H9 (cell line): ENCODE measurements around the gene GSTA5. TPM values are rescaled to one million over a fixed set of nuclear protein-coding genes. Genes with fewer than 3 reads are reported as not detected.
A peak's percentile ranks its signal among the peaks of the same experiment; 100 is the strongest.

Experiments used
- DNase-seq: peaks from one replicate; pipeline ENCODE4 v3.0.0-alpha.2; 2017
- H2AFZ ChIP-seq: one replicate; pipeline ENCODE4 v1.6.1; 2013; ENCODE audit warnings: mild to moderate bottlenecking, low read length, control low read depth, moderate library complexity
- H2AK5ac ChIP-seq: 2 replicates; pipeline ENCODE4 v1.6.1; 2013; ENCODE audit warnings: low read length, control low read depth, mixed read lengths; ENCODE audit not compliant: insufficient read length
- H2BK120ac ChIP-seq: one replicate; pipeline ENCODE4 v1.6.1; 2013; ENCODE audit warnings: low read depth, mild to moderate bottlenecking, low read length, control low read depth, inconsistent platforms; ENCODE audit not compliant: poor library complexity, severe bottlenecking
- H2BK12ac ChIP-seq: 2 replicates; pipeline ENCODE4 v1.6.1; 2013; ENCODE audit warnings: low read length, control low read depth, mixed read lengths, low read depth; ENCODE audit not compliant: insufficient read length
- H2BK15ac ChIP-seq: 2 replicates; pipeline ENCODE4 v1.6.1; 2013; ENCODE audit warnings: low read depth, low read length, control low read depth
- H2BK20ac ChIP-seq: one replicate; pipeline ENCODE4 v1.6.1; 2013; ENCODE audit warnings: low read depth, mild to moderate bottlenecking, low read length, control low read depth, inconsistent platforms; ENCODE audit not compliant: poor library complexity, severe bottlenecking
- H2BK5ac ChIP-seq: 2 replicates; pipeline ENCODE4 v1.6.1; 2013; ENCODE audit warnings: low read length, control low read depth, mixed read lengths; ENCODE audit not compliant: insufficient read length
- H3K14ac ChIP-seq: 2 replicates; pipeline ENCODE4 v1.6.1; 2013; ENCODE audit warnings: low read length, control low read depth; ENCODE audit not compliant: insufficient read depth
- H3K18ac ChIP-seq: 2 replicates; pipeline ENCODE4 v1.6.1; 2013; ENCODE audit warnings: low read depth, mild to moderate bottlenecking, mixed read lengths, low read length, control low read depth; ENCODE audit not compliant: insufficient read length
- H3K23ac ChIP-seq: 2 replicates; pipeline ENCODE4 v1.6.1; 2013; ENCODE audit warnings: low read length, control low read depth, mixed read lengths, low read depth; ENCODE audit not compliant: insufficient read length
- H3K23me2 ChIP-seq: 2 replicates; pipeline ENCODE4 v1.6.1; 2013; ENCODE audit warnings: low read depth, mild to moderate bottlenecking, mixed read lengths, low read length, control low read depth; ENCODE audit not compliant: insufficient read length, poor library complexity, severe bottlenecking
- H3K27ac ChIP-seq: 2 replicates; pipeline ENCODE4 v1.5.1; 2013; ENCODE audit warnings: low read length, control low read depth, mixed read lengths, low read depth; ENCODE audit not compliant: insufficient read length
- H3K27me3 ChIP-seq: 2 replicates; pipeline ENCODE4 v1.6.1; 2013; ENCODE audit warnings: low read length, control low read depth, inconsistent platforms; ENCODE audit not compliant: insufficient read depth
- H3K4ac ChIP-seq: 2 replicates; pipeline ENCODE4 v1.6.1; 2013; ENCODE audit warnings: low read depth, mild to moderate bottlenecking, control low read depth, inconsistent platforms, low read length, moderate library complexity
- H3K4me1 ChIP-seq: 2 replicates; pipeline ENCODE4 v1.6.1; 2013; ENCODE audit warnings: low read length, control low read depth, inconsistent platforms; ENCODE audit not compliant: insufficient read depth
- H3K4me2 ChIP-seq: 2 replicates; pipeline ENCODE4 v1.6.1; 2013; ENCODE audit warnings: low read length, control low read depth, mixed read lengths; ENCODE audit not compliant: insufficient read length, insufficient read depth
- H3K56ac ChIP-seq: 2 replicates; pipeline ENCODE4 v1.6.1; 2013; ENCODE audit warnings: low read depth, mild to moderate bottlenecking, mixed read lengths, low read length, control low read depth; ENCODE audit not compliant: insufficient read length
- H3K79me1 ChIP-seq: 2 replicates; pipeline ENCODE4 v1.6.1; 2013; ENCODE audit warnings: low read depth, mild to moderate bottlenecking, moderate library complexity, low read length, control low read depth, inconsistent platforms; ENCODE audit not compliant: insufficient read depth, poor library complexity, severe bottlenecking
- H3K79me2 ChIP-seq: 2 replicates; pipeline ENCODE4 v1.6.1; 2013; ENCODE audit warnings: low read length, control low read depth, inconsistent platforms; ENCODE audit not compliant: insufficient read depth
- H3K9ac ChIP-seq: 2 replicates; pipeline ENCODE4 v1.6.1; 2013; ENCODE audit warnings: low read length, control low read depth, mixed read lengths; ENCODE audit not compliant: insufficient read length; ENCODE audit errors: extremely low read depth
- H3K9me3 ChIP-seq: one replicate; pipeline ENCODE4 v1.6.1; 2013; ENCODE audit warnings: low read depth, low read length, inconsistent platforms; ENCODE audit not compliant: control insufficient read depth
- H3T11ph ChIP-seq: one replicate; pipeline ENCODE4 v1.6.1; 2013; ENCODE audit warnings: mild to moderate bottlenecking, low read length, control low read depth, inconsistent platforms
- H4K20me1 ChIP-seq: one replicate; pipeline ENCODE4 v1.6.1; 2013; ENCODE audit not compliant: control insufficient read depth, insufficient read length, insufficient read depth
- H4K5ac ChIP-seq: 2 replicates; pipeline ENCODE4 v1.6.1; 2013; ENCODE audit warnings: low read depth, mild to moderate bottlenecking, mixed read lengths, low read length, control low read depth; ENCODE audit not compliant: insufficient read length
- H4K8ac ChIP-seq: replicated peaks from 2 replicates; pipeline ENCODE4 v1.6.1; 2013; ENCODE audit warnings: low read length, control low read depth, mixed read lengths, low read depth; ENCODE audit not compliant: insufficient read length
- H4K91ac ChIP-seq: 2 replicates; pipeline ENCODE4 v1.6.1; 2013; ENCODE audit warnings: low read depth, mild to moderate bottlenecking, moderate library complexity, mixed read lengths, low read length, control low read depth; ENCODE audit not compliant: insufficient read length
- H3K27ac Mint-ChIP-seq, 3 experiments: 2 replicates in 2 of 3; 3 replicates in 1 of 3; pipeline ENCODE4 v1.8.0; 2020 to 2021; ENCODE audit warnings: mixed read lengths in 3 of 3, mild to moderate bottlenecking in 1 of 3, moderate library complexity in 1 of 3
- H3K27me3 Mint-ChIP-seq: 2 replicates; pipeline ENCODE4 v1.8.0; 2021; ENCODE audit warnings: low read depth, mild to moderate bottlenecking, moderate library complexity, mixed read lengths
- H3K36me3 Mint-ChIP-seq, 3 experiments: 2 replicates in 2 of 3; 3 replicates in 1 of 3; pipeline ENCODE4 v1.8.0; 2020 to 2021; ENCODE audit warnings: low read depth in 3 of 3, mixed read lengths in 3 of 3; ENCODE audit not compliant: insufficient read depth in 1 of 3
- H3K4me1 Mint-ChIP-seq, 2 experiments: 2 replicates each; pipeline ENCODE4 v1.8.0; 2020; ENCODE audit warnings: mixed read lengths in 2 of 2
- H3K4me3 Mint-ChIP-seq, 2 experiments: 2 replicates in 1 of 2; 3 replicates in 1 of 2; pipeline ENCODE4 v1.8.0; 2020 to 2021; ENCODE audit warnings: mild to moderate bottlenecking in 2 of 2, mixed read lengths in 2 of 2, moderate library complexity in 1 of 2
- H3K9me3 Mint-ChIP-seq, 2 experiments: 2 replicates in 1 of 2; 3 replicates in 1 of 2; pipeline ENCODE4 v1.8.0; 2020; ENCODE audit warnings: mild to moderate bottlenecking in 2 of 2, mixed read lengths in 2 of 2, moderate library complexity in 1 of 2
- WGBS: extraction: QIAGEN DNeasy Blood & Tissue Kit; methylation state at CpG from one replicate; pipeline ENCODE4 v1.1.7; 2013; ENCODE audit warnings: missing lambda C conversion rate, low lambda C conversion rate, mixed read lengths; ENCODE audit not compliant: insufficient read length; ENCODE audit errors: extremely low coverage; 5-methylcytosine and 5-hydroxymethylcytosine counted together
- total RNA-seq: library from RNA; stranded (reverse); gene quantifications from 2 replicates; pipeline ENCODE4 v1.2.1, GENCODE V29; 2021
- TF ChIP-seq, protein P1 (sequence below): fragments of 200-600 bp; sonication (generic); conservative IDR thresholded peaks from 3 replicates; pipeline ENCODE4 v1.8.0; 2021; ENCODE audit warnings: antibody characterized with exemption, mild to moderate bottlenecking

Gene GSTA5
- total RNA-seq, 1 experiment from 2014 or later = not detected

DNA sequence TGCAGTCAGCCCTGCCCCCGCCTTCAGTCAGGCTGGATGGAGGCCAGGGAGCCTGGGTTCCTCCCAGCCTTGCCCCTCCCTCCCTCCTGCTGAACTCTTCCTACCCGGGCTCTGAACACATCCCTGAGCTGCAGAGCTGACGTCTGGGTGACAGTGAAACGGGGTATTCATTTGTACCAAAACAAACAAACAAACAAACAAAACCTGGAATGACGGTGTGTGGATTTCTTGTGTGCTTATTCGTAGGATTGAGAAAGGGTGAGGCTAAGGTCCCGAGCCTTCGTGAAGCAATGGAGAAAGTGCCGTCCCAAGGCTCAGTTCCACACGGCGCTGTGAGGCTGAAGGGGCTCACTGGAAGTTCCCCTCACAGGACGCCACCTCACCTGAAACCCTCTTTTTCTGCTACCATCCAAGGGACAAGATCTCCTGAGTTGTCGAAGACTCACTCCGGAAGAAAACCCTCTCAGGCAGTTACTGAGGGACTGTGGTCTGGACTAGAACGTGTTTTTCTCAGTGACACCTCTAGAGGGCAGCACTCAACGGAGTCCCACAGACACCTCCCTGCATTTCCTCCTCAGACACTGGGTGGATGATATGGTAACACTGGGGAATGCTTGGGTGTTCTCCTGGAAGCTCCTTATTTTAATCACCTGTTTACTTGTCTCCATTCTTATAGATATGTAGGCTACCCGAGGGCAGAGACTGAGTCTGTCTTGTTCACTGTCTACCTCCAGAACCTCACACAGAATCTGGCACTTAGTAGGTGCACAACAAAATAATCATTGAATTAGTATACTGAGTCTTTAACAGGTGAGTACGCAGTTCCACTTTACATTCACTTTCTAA, 41.6 kb upstream of the GSTA5 start:
- WGBS = no CpG with 5 or more reads among the region's 18 CpGs
- Mint-ChIP-seq H3K4me3 (peak overlapping the region; percentile 65 to 75), H3K4me1 (peaks cover 8 to 9% of the 10 kb centered on the region in 2 experiments), H3K36me3 (no peaks in the 10 kb centered on the region), H3K27ac (peak overlapping the region in 2 of 3 experiments; percentile 1 to 74; a peak in 4 of 7 replicates), H3K27me3 (0 out of 2 replicates have a peak, but pooled peaks cover 2% of the 10 kb centered on the region), H3K9me3 (no peaks in the 10 kb centered on the region)
- Histone ChIP-seq H4K20me1 (no peaks in the 10 kb centered on the region), H2AK5ac (no peak overlapping the region), H4K91ac (no peak overlapping the region), H3K79me2 (no peaks in the 10 kb centered on the region), H2BK20ac (no peak overlapping the region), H2BK5ac (no peak overlapping the region), H3K23me2 (peaks cover 3% of the 10 kb centered on the region), H2BK15ac (no peak overlapping the region), H3T11ph (no peak overlapping the region), H3K56ac (no peak overlapping the region), H3K27me3 (no peaks in the 10 kb centered on the region), H3K27ac (no peak overlapping the region), H4K5ac (no peak overlapping the region), H3K79me1 (no peaks in the 10 kb centered on the region), H3K4ac (no peak overlapping the region), H3K4me2 (peak overlapping the region; percentile 82), H3K4me1 (no peaks in the 10 kb centered on the region), H3K18ac (peak overlapping the region; percentile 92), H2AFZ (peak overlapping the region; percentile 90), H3K9ac (peak overlapping the region; percentile 64), H3K14ac (peak overlapping the region; percentile 92), H2BK12ac (peak overlapping the region; percentile 87), H3K9me3 (no peaks in the 10 kb centered on the region), H3K23ac (no peak overlapping the region), H2BK120ac (no peak overlapping the region), H4K8ac (peak overlapping the region; percentile 21)
- TF ChIP-seq, protein P1, sequence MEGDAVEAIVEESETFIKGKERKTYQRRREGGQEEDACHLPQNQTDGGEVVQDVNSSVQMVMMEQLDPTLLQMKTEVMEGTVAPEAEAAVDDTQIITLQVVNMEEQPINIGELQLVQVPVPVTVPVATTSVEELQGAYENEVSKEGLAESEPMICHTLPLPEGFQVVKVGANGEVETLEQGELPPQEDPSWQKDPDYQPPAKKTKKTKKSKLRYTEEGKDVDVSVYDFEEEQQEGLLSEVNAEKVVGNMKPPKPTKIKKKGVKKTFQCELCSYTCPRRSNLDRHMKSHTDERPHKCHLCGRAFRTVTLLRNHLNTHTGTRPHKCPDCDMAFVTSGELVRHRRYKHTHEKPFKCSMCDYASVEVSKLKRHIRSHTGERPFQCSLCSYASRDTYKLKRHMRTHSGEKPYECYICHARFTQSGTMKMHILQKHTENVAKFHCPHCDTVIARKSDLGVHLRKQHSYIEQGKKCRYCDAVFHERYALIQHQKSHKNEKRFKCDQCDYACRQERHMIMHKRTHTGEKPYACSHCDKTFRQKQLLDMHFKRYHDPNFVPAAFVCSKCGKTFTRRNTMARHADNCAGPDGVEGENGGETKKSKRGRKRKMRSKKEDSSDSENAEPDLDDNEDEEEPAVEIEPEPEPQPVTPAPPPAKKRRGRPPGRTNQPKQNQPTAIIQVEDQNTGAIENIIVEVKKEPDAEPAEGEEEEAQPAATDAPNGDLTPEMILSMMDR = peak; percentile 87
- DNase-seq = peak; percentile 81
